Fibroblast of peridontal ligament (primary cell): Measurements from ENCODE around the gene CALHM4.
A peak's percentile ranks its signal among the peaks of the same experiment; 100 is the strongest.

Experiments
- DNase-seq: peaks from one replicate; pipeline ENCODE4 v3.0.0-alpha.2; 2010; ENCODE audit errors: extremely low read depth

Gene CALHM4

DNA sequence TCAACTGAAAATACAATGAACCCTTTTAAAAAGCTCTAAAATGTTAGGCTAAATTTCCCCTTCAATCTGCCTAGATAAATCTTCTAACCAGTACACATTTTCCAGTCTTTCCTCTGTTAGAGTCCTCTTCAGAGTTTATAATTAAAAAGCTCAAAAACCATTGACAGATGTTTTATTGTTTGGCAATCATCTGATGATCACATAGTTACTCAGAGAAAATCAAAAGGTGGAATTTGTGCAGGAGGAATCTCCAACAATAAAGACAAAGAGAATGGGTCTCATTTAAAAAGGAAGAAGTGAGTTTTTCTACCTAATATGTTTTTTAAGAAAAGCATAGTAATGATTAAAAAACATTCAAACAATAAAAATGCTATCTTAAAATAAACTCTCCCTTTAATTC, 11.1 kb upstream of the CALHM4 start:
- DNase-seq, result no peak

GRCh38 chr6:116543149-116543548, 10.4 kb upstream of the CALHM4 start:
- DNase-seq, result no peak

- DNase-seq, result peak; percentile 44
Measured at GRCh38 chr6:116545651-116546050, 7.9 kb upstream of the CALHM4 start, which contains the start of gene TRAPPC3L. Gene TRAPPC3L (minus strand): TSS chr6:116545684. CDS start chr6:116545514, 170 bp downstream.

DNA sequence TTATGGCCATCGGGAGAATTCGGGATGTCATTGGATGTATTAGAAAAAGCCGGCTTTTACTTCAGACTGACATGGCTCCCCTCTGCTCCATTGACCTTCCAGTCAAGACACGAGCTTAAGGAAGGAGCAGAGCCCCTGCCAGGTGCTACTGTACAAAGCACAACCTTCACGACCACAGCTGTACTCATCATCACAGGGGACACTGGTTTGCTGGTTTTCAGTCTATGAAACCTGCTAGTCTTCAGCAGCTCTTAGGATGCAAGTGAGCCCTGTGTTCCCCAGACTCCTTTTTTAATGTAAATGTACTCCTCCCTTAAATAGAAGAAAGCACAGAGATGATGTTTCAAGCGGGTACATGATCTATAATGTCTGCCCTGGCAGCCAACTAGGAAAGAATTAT, 6.2 kb upstream of the CALHM4 start:
- no peak for DNase-seq

- no peak for DNase-seq
Measured at GRCh38 chr6:116550796-116551195, 2.8 kb upstream of the CALHM4 start.

GRCh38 chr6:116556065-116556464, 2.5 kb downstream of the CALHM4 start:
- peak; percentile 81 for DNase-seq

DNA sequence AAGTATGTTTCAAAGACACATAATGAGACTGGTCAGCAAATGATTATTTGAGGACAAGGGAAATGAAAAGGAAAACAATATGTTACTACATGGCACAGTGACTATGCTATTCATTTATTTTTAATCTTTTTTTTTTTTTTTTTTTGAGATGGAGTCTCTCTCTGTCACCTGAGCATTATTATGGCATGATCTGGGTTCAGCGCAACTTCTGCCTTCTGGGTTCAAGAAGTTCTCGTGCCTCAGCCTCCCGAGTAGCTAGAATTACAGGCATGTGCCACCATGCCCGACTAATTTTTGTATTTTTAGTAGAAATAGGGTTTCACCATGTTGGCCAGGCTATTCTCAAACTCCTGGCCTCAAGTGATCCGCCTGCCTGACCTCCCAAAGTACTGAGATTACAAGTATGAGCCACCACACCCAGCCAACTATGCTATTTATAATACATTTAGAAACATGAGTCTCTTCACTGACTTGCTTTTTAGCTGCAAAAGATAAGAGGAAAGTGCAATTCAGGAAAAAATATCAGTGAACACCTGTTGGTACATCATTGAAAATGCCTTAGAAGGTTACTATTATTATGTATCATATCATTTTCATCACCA, 3.4 kb downstream of the CALHM4 start:
- DNase-seq, result no peak

GRCh38 chr6:116557893-116558292, 4.3 kb downstream of the CALHM4 start:
- DNase-seq, result peak; percentile 97

GRCh38 chr6:116560130-116560529, 6.6 kb downstream of the CALHM4 start:
- no peak for DNase-seq

- peak; percentile 87 for DNase-seq
Measured at GRCh38 chr6:116561377-116562018, 7.9 kb downstream of the CALHM4 start.

GRCh38 chr6:116562019-116562403, 8.5 kb downstream of the CALHM4 start:
- no peak for DNase-seq

DNA sequence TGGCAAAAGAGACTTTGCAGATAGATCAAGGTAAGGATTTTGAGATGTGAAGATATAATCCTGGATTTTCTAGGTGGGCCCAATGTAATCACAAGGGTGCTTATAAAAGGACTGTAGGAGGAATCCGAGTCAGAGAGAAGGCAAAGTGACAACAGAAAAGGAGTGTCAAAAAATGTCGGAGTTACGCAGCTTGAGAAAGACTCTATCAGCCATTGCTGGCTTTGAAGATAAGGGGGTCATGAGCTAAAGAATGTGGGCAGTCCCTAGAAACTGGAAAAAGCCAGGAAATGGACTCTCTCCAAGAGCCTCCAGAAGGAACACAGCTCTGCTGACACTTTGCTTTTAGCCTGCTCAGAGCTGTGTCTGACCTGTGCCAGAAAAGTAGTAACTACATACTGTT, 9.1 kb downstream of the CALHM4 start:
- no peak for DNase-seq

DNA sequence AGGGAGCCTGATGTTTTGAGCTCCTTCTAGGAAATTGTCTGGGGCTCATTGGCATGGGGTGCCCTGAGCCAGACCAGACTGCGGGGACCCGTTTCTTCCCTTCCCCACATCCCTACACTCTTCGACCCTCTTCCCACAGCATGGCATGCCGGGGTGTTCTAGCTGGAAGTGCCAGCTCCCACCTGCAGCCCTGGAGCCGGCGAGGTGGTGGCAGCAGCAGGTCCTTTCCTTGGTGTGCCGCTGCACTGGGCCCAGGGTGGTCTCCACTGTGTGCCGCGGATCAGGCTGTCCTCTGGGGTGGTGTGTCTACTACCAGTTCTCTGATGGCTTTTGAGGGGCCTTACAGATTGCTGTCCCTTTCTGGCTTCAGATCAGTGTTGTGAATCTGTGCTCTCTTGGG, 10.3 kb downstream of the CALHM4 start:
- no peak for DNase-seq

DNA sequence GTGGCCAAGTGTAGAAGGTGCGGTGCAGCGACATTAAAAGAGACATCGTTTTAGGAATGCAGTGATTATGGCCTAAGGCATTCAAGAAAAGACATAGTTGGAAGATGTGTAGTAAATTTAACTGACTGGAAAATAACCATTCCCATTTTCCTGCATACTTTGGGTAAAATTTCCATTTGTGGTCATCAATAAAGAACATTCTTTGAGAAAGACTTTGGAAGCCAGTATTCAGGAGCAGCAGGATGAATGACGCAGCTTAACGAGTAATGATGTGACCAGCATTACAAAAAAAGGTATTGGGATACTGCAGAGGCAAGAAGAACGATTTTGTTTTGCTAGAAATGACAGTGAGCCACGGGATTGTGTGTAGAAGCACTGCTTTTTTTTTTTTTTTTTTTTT, 10.8 kb downstream of the CALHM4 start:
- DNase-seq, result peak; percentile 56

DNA sequence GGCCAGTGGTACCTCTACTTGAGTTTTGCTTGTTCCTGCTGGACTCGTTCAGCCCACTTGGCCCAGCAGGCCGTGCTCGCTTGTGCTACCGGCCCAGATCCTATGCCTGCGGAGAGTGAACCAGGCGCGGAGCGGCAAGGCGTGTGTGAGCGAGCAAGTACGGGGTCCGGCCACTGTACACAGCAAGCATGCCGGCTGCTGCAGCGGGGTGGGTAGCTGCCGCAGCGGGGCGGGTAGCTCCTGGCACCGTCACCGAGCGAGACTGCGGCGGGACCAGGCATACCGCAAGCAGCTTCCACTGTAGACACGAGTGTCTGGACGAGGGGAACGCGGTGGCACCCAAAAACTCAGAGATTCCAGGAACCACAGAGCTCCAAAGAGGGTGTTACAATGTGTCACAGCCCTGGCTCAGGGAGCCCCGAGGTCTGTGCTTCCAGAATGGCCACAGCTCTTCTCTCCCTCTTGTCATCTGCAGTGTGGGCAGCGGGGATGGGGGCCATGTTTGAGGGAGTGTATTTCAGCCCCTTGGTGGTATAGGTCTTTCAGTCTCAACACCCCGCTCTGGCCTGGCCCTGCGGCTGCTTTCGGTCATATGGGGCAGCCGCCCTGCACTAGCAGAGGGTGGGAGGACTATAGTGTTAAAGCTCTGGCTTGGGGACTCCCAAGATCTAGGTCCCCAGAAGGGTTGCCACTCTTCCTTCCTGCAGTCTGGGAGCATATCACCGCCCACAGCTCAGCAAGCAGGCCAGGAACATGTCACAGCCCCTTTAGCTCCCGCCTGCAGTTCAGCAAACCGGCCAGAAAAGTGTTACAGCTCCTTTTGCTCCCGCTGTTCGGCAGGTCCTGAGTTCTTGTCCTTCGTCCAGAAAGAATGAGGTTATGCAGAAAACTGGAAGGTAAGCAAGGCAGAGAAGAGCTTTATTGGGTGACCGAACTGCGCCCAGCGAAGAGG, 11.6 kb downstream of the CALHM4 start:
- no peak for DNase-seq

DNA sequence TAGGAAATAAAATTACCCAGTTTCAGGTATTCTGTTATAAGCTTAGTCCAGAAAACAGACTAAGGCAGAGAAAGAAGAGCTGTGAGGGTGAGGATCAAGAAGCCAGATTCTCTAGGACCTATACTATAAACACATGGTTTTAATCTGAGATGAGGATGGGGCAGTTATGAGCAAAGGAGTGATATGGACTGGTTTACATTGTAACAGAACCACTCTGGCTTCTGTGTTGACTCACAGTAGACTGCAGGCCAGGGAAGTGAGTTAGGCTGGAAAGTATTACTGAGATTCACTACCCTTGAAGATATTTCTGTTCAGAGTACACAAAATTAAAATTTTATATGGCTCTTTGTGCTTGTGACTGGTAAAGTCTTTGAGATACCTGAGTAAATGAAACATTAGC, 14.6 kb downstream of the CALHM4 start:
- peak; percentile 71 for DNase-seq

GRCh38 chr6:116568821-116569755, 15.5 kb downstream of the CALHM4 start:
- DNase-seq, result no peak

- DNase-seq, result peak; percentile 99
Measured at GRCh38 chr6:116570856-116571682, 17.5 kb downstream of the CALHM4 start, which contains the start of gene RWDD1. Gene RWDD1 (plus strand): TSS chr6:116571504. CDS start chr6:116571583, 79 bp downstream.

DNA sequence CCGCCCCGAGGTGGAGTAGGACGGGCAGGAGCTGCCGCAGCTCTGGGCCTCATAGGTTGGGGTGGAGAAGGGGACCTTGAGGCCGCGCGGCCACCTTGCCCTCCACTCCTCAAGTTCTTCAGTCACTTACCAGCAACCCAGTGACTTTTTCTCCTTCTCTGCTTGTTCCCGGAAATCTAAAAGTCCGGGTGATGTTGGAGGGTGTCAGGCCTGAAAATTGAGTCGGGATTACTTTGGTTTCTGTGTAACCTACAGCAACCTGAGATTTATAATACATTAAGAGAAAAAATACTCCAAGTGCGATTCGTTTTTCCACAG, 18.1 kb downstream of the CALHM4 start:
- DNase-seq, result peak; percentile 28

- peak; percentile 59 for DNase-seq
Measured at GRCh38 chr6:116572162-116572561, 18.6 kb downstream of the CALHM4 start.

GRCh38 chr6:116575227-116575626, 21.7 kb downstream of the CALHM4 start:
- DNase-seq, result no peak
